Naive thymus-derived CD8-positive, alpha-beta T cell (primary cell): ENCODE measurements around the gene ADARB2. TPM values are rescaled to one million over a fixed set of nuclear protein-coding genes. Genes with fewer than 3 reads are reported as not detected.

Source experiments
- ATAC-seq, 2 donors: fragments of 150-1000 bp; cut with Tn5 transposase in 1 of 2; sonication (Bioruptor Pico), chemical (Tn5 transposase) in 1 of 2; 1 replicate in 1 of 2; 2 replicates in 1 of 2; pipeline ENCODE4 v1.10.0; 2021; ENCODE audit warnings: mild to moderate bottlenecking in 2 of 2, moderate library complexity in 2 of 2
- POLR2A ChIA-PET: fragments of 350-600 bp; sonication (Branson Sonifier 250); formaldehyde crosslinking; loops from one replicate; lab custom pipeline; 2021; ENCODE audit warnings: antibody characterized with exemption; lab: Charles Lee
- DNase-seq, 10 donors: peaks; one replicate each; pipeline versions ENCODE4 v3.0.0 to v3.0.0-alpha.2; 2020 to 2022
- H3K27ac Mint-ChIP-seq, 10 donors: one replicate each; pipeline ENCODE4 v1.8.0; 2020 to 2022; ENCODE audit warnings: mild to moderate bottlenecking in 10 of 10, mixed read lengths in 10 of 10, moderate library complexity in 4 of 10, inconsistent platforms in 1 of 10
- H3K27me3 Mint-ChIP-seq, 5 donors: one replicate each; pipeline ENCODE4 v1.8.0; 2021 to 2022; ENCODE audit warnings: mixed read lengths in 5 of 5
- H3K36me3 Mint-ChIP-seq, 3 donors: one replicate each; pipeline ENCODE4 v1.8.0; 2020 to 2022; ENCODE audit warnings: mixed read lengths in 3 of 3, mild to moderate bottlenecking in 2 of 3, inconsistent platforms in 1 of 3
- H3K4me1 Mint-ChIP-seq, 4 donors: one replicate each; pipeline ENCODE4 v1.8.0; 2021 to 2022; ENCODE audit warnings: mixed read lengths in 4 of 4
- H3K4me3 Mint-ChIP-seq, 10 donors: one replicate each; pipeline ENCODE4 v1.8.0; 2020 to 2022; ENCODE audit warnings: mild to moderate bottlenecking in 10 of 10, mixed read lengths in 10 of 10, moderate library complexity in 6 of 10, inconsistent platforms in 1 of 10
- H3K9me3 Mint-ChIP-seq, 9 donors: one replicate each; pipeline ENCODE4 v1.8.0; 2020 to 2022; ENCODE audit warnings: mixed read lengths in 9 of 9, mild to moderate bottlenecking in 3 of 9, inconsistent platforms in 1 of 9, moderate library complexity in 1 of 9
- polyA plus RNA-seq, 3 donors: library from polyadenylated mRNA; unstranded; fragments of 300-500 nt; fragmentation: Illumina TruSeq; gene quantifications; one replicate each; pipeline ENCODE4 v1.2.3, GENCODE V29; 2021
- total RNA-seq, 8 experiments: library from RNA in 2 of 8; stranded (reverse) in 2 of 8; gene quantifications; one replicate each; pipeline ENCODE4 v1.2.3 and lab custom pipeline; 2021 to 2026

ADARB2 gene
- total and polyA plus RNA-seq, 5 experiments from 2014 or later, result not detected

DNA sequence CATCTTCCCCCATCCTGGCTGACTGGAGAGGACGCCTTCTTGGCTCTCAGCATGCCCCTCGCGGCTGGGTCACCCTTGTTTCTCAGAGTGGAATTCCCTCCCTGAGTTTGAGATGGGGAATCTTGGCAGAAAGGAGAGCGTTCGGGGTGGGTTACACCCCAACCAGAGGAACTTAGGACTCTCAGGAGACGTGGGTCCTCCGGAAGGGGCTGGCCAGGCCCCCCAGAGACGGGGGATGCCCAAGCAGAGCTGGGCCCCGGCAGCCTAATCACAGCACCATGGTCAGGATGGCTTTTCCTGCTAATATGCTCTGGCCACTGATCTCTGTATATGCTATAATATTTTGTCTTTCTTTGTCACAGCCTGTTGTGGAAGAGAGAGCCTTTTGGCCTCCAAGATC, 466.8 kb downstream of the ADARB2 start:
- Mint-ChIP-seq H3K27me3 (peaks cover 0 to 3% (median 0%) of the 10 kb centered on the region in 5 donors), H3K9me3 (no peaks in the 10 kb centered on the region), H3K4me1 (peaks cover 0 to 3% (median 0%) of the 10 kb centered on the region in 4 donors), H3K4me3 (no peak overlapping the region), H3K36me3 (no peaks in the 10 kb centered on the region), H3K27ac (peak overlapping the region in 1 of 10 donors; percentile 1)
- POLR2A ChIA-PET, result no interaction called here
- DNase-seq (no peak), ATAC-seq (no peak)

GRCh38 chr10:1268831-1269230, 468.5 kb downstream of the ADARB2 start:
- peaks cover 0 to 6% (median 0%) of the 10 kb centered on the region in 5 donors for H3K27me3 Mint-ChIP-seq
- peaks cover 0 to 3% (median 0%) of the 10 kb centered on the region in 4 donors for H3K4me1 Mint-ChIP-seq
- no peak overlapping the region for H3K4me3 Mint-ChIP-seq
- H3K9me3 Mint-ChIP-seq, result no peaks in the 10 kb centered on the region
- ATAC-seq (no peak), DNase-seq (no peak)
- POLR2A ChIA-PET, result no interaction called here
- no peak overlapping the region for H3K27ac Mint-ChIP-seq
- no peaks in the 10 kb centered on the region for H3K36me3 Mint-ChIP-seq

DNA sequence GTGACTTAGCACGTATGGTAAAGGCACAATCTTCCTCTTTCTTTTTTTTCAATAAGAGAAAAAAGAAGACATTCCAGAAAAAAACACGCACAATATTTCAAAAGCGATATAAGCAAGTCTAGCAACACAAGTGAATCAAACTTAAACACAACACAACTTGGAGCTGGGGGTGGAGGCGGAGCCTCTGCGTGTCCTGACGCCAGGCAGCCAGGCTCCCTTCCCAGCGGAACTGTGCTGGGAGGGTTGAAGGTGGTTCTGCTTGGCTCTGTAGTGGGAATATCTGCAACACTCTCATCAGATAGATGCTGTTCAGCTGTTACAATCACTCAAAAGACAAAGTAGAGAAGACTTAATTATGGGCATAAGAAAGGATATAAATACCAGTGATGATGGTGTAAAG, 469.8 kb downstream of the ADARB2 start:
- Mint-ChIP-seq H3K4me1 (peaks cover 0 to 3% (median 0%) of the 10 kb centered on the region in 4 donors), H3K4me3 (no peak overlapping the region), H3K9me3 (peaks cover 0 to under 1% (median 0%) of the 10 kb centered on the region in 9 donors), H3K36me3 (no peaks in the 10 kb centered on the region), H3K27ac (no peak overlapping the region), H3K27me3 (peaks cover 0 to 9% (median under 1%) of the 10 kb centered on the region in 5 donors)
- POLR2A ChIA-PET, result no interaction called here
- no peak for DNase-seq
- ATAC-seq, result no peak

DNA sequence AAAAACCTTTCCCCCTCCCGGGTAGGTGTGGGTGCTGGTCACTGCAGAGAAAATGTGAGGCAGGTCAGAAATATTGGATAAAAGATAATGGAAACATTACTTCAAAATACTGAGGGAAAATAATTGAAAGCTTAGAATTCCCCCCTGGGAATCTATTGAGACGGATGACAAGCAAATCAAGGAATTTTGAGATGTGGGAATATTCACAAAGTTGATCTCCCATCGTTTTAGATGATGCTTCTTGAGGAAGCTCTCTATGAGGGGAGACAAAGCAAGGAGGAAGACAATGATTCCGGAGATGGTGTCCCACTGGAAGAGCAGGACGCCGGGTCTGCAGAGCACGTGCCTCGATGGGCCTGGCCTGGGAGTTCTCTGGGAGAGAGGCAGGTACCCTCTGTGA, 470.2 kb downstream of the ADARB2 start:
- no peak for DNase-seq
- no peak for ATAC-seq
- Mint-ChIP-seq H3K9me3 (peaks cover 0 to 5% (median 0%) of the 10 kb centered on the region in 9 donors), H3K4me1 (peaks cover 0 to 3% (median 0%) of the 10 kb centered on the region in 4 donors), H3K36me3 (no peaks in the 10 kb centered on the region), H3K4me3 (no peak overlapping the region), H3K27me3 (peaks cover 0 to 9% (median 3%) of the 10 kb centered on the region in 5 donors), H3K27ac (no peak overlapping the region)
- POLR2A ChIA-PET, result no interaction called here

DNA sequence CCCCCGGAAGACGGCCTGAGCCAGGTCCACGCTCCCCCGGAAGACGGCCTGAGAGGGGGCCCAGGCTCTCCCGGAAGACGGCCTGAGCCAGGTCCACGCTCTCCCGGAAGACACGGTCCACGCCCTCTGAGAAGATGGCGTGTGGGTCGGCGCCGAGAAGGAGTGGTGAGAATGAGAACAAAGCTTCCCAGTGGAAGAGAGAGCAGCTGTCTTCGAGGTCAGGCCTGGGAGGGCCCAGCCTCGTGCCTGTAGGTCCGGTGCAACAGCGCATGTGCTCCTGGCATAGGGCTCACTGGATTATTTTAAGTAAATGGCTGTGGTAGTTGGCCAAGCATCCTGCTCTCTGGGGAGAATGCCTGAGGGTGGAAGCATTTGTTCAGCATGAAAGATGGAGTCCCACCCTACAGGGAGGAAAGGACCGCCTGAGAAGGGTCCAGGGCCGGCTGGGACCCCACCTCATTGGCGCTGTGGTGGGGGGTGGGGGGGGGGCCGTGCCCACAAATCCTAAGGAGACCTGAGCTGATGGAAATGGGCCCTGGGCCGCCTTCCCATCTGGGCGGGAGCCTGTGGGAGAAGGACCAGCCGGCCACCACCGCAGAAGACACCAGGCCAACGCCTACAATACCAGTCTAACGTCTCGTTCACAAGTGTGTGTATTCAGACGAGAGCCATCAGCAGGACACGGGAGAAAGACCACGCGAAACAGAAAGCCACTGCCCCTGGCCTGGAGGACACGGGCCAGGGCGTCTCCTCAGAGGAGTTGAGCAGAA, 471.1 kb downstream of the ADARB2 start:
- ATAC-seq (no peak), DNase-seq (no peak)
- no peaks in the 10 kb centered on the region for H3K36me3 Mint-ChIP-seq
- POLR2A ChIA-PET, result no interaction called here
- H3K27ac Mint-ChIP-seq, result no peak overlapping the region
- peaks cover 0 to 5% (median 0%) of the 10 kb centered on the region in 9 donors for H3K9me3 Mint-ChIP-seq
- peaks cover 0 to 9% (median 3%) of the 10 kb centered on the region in 5 donors for H3K27me3 Mint-ChIP-seq
- H3K4me1 Mint-ChIP-seq, result peaks cover 0 to 3% (median 0%) of the 10 kb centered on the region in 4 donors
- H3K4me3 Mint-ChIP-seq, result no peak overlapping the region

- H3K36me3 Mint-ChIP-seq, result peaks cover 0 to 2% (median 0%) of the 10 kb centered on the region in 3 donors
- no peak for ATAC-seq
- peaks cover 0 to 2% (median 0%) of the 10 kb centered on the region in 4 donors for H3K4me1 Mint-ChIP-seq
- POLR2A ChIA-PET, result no interaction called here
- peaks cover 0 to 7% (median 0%) of the 10 kb centered on the region in 9 donors for H3K9me3 Mint-ChIP-seq
- DNase-seq, result no peak
- H3K27me3 Mint-ChIP-seq, result peaks cover 2 to 14% (median 6%) of the 10 kb centered on the region in 5 donors
- no peak overlapping the region for H3K27ac Mint-ChIP-seq
- H3K4me3 Mint-ChIP-seq, result no peak overlapping the region
These were observed 473.3 kb downstream of the ADARB2 start for GRCh38 chr10:1264001-1264400.

DNA sequence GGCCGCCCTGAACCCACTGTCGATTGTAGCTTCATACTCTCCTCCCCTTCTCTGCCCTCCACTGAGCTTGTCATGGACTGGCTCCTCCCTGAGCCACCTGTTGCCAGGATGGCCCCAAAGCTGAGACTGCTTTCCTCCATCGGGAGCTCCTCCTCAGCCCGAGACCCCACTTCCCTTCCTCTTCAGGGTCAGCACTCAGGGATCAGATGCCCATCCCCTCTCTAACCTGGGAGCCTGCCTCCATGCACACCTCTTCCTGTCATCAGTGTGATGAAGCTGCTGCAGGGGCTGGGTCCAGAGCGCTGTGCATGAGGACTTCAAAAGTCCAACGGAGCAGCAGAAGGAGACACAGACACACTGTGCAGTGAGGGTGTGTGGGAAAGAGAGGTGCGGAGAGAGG, 480.1 kb downstream of the ADARB2 start:
- Mint-ChIP-seq H3K27me3 (peaks cover 14 to 46% (median 38%) of the 10 kb centered on the region in 5 donors), H3K36me3 (peaks cover 0 to 4% (median 2%) of the 10 kb centered on the region in 3 donors), H3K4me3 (no peak overlapping the region), H3K9me3 (peaks cover 4 to 14% (median 10%) of the 10 kb centered on the region in 9 donors), H3K4me1 (peaks cover 24 to 44% (median 35%) of the 10 kb centered on the region in 4 donors), H3K27ac (no peak overlapping the region)
- ATAC-seq, result no peak
- no peak for DNase-seq
- POLR2A ChIA-PET, result no interaction called here

DNA sequence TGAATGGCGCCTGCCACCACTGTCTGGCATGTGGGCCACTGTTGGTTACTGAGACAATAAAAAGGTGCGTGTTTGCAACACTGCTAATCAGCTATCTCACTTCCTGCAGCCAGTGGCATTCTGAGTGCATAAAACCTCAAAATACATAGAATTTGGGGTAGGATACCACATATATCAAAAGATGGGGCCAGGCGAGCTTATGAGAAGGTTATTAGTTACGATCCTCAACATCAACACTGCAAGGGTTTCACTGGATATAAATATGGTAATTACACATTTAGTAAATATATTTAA, 480.9 kb downstream of the ADARB2 start:
- Mint-ChIP-seq H3K27me3 (peaks cover 15 to 50% (median 43%) of the 10 kb centered on the region in 5 donors), H3K9me3 (peaks cover 4 to 14% (median 10%) of the 10 kb centered on the region in 9 donors), H3K27ac (peak overlapping the region in 1 of 10 donors; percentile 29), H3K4me1 (peaks cover 24 to 47% (median 35%) of the 10 kb centered on the region in 4 donors), H3K4me3 (no peak overlapping the region), H3K36me3 (peaks cover 0 to 4% (median 2%) of the 10 kb centered on the region in 3 donors)
- DNase-seq (no peak), ATAC-seq (no peak)
- POLR2A ChIA-PET, result no interaction called here

- POLR2A ChIA-PET, result no interaction called here
- Mint-ChIP-seq H3K27me3 (peaks cover 21 to 55% (median 49%) of the 10 kb centered on the region in 5 donors), H3K36me3 (peaks cover 0 to 4% (median 2%) of the 10 kb centered on the region in 3 donors), H3K4me3 (peak overlapping the region in 1 of 10 donors; percentile 29), H3K4me1 (peaks cover 24 to 47% (median 35%) of the 10 kb centered on the region in 4 donors), H3K9me3 (peaks cover 5 to 18% (median 10%) of the 10 kb centered on the region in 9 donors), H3K27ac (peak overlapping the region in 1 of 10 donors; percentile 29)
- no peak for ATAC-seq
- DNase-seq, result no peak
These were observed 481.5 kb downstream of the ADARB2 start for GRCh38 chr10:1255600-1256431.

GRCh38 chr10:1255118-1255517, 482.2 kb downstream of the ADARB2 start:
- Mint-ChIP-seq H3K27ac (peak overlapping the region in 1 of 10 donors; percentile 69), H3K4me3 (no peak overlapping the region), H3K27me3 (peaks cover 25 to 62% (median 53%) of the 10 kb centered on the region in 5 donors), H3K4me1 (peaks cover 24 to 47% (median 35%) of the 10 kb centered on the region in 4 donors), H3K36me3 (peaks cover 0 to 4% (median 2%) of the 10 kb centered on the region in 3 donors), H3K9me3 (peaks cover 5 to 18% (median 10%) of the 10 kb centered on the region in 9 donors)
- POLR2A ChIA-PET, result no interaction called here
- no peak for DNase-seq
- ATAC-seq, result peak in 1 of 2 donors; percentile 69

- Mint-ChIP-seq H3K27me3 (peaks cover 29 to 68% (median 57%) of the 10 kb centered on the region in 5 donors), H3K9me3 (peaks cover 4 to 14% (median 9%) of the 10 kb centered on the region in 9 donors), H3K4me3 (peak overlapping the region in 7 of 10 donors; percentile 20 to 63 (median 53)), H3K27ac (peak overlapping the region in 6 of 10 donors; percentile 3 to 99 (median 76)), H3K4me1 (peaks cover 24 to 47% (median 35%) of the 10 kb centered on the region in 4 donors), H3K36me3 (peaks cover 0 to 4% (median 2%) of the 10 kb centered on the region in 3 donors)
- peak in 1 of 2 donors; percentile 56 for ATAC-seq
- POLR2A ChIA-PET, result no interaction called here
- DNase-seq, result peak in 3 of 10 donors; percentile 10 to 50 (median 13)
These were observed 483.6 kb downstream of the ADARB2 start for GRCh38 chr10:1253523-1254353.

DNA sequence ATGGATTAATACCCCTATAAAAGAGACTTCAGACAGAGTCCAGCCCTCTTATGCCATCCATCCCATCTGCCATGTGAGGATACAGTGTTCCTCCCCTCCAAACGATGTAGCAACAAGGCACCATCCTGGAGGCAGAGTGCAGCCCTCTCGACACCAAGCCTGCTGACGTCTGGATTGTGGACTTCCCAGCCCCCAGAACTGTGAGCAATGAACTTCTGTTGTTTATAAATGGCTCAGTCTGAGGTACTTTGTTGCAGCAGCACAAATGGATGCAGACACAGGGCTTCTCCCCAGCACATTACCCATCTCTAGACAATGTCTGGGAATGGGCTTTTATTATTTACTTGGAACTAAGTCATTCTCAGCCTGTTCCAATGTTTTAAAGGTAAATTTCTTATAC, 485.6 kb downstream of the ADARB2 start:
- Mint-ChIP-seq H3K36me3 (peaks cover 0 to 4% (median 0%) of the 10 kb centered on the region in 3 donors), H3K4me1 (peaks cover 21 to 45% (median 32%) of the 10 kb centered on the region in 4 donors), H3K27ac (no peak overlapping the region), H3K27me3 (peaks cover 32 to 67% (median 52%) of the 10 kb centered on the region in 5 donors), H3K9me3 (peaks cover 4 to 18% (median 9%) of the 10 kb centered on the region in 9 donors), H3K4me3 (no peak overlapping the region)
- ATAC-seq (no peak), DNase-seq (no peak)
- POLR2A ChIA-PET, result no interaction called here
